BLaER1 treated with 17β-estradiol and CSF1 and Interleukin-3, amounts not matched to agents 10 nM and 100 nM (cell line): Measurements from ENCODE around the gene CLDN4.

ENCODE experiments used
- H3K27ac ChIP-seq, 11 experiments: shearing (Covaris generic); formaldehyde crosslinking; 2 replicates each; pipeline ENCODE4 v1.8.1; 2022
- H3K27me3 ChIP-seq, 11 experiments: shearing (Covaris generic); formaldehyde crosslinking; 2 replicates each; pipeline ENCODE4 v1.8.1; 2022
- H3K36me3 ChIP-seq, 11 experiments: shearing (Covaris generic); formaldehyde crosslinking; 2 replicates each; pipeline ENCODE4 v1.8.1; 2022
- H3K4me1 ChIP-seq, 10 experiments: shearing (Covaris generic); formaldehyde crosslinking; 2 replicates each; pipeline ENCODE4 v1.8.1; 2022
- H3K4me2 ChIP-seq, 11 experiments: shearing (Covaris generic); formaldehyde crosslinking; 2 replicates each; pipeline ENCODE4 v1.8.1; 2022
- H3K4me3 ChIP-seq, 10 experiments: shearing (Covaris generic); formaldehyde crosslinking; 2 replicates each; pipeline ENCODE4 v1.8.1; 2022
- H3K9ac ChIP-seq, 11 experiments: shearing (Covaris generic); formaldehyde crosslinking; 2 replicates each; pipeline ENCODE4 v1.8.1; 2022
- H3K9me3 ChIP-seq, 11 experiments: shearing (Covaris generic); formaldehyde crosslinking; replicated peaks in 1 of 11; 2 replicates each; pipeline ENCODE4 v1.8.1; 2022
- H4K20me1 ChIP-seq, 11 experiments: shearing (Covaris generic); formaldehyde crosslinking; 2 replicates each; pipeline ENCODE4 v1.8.1; 2022
- Cebpa-rat ChIP-seq, 11 experiments: shearing (Covaris generic); IDR thresholded peaks; 2 replicates each; pipeline ENCODE4 v1.8.1; 2022

Gene CLDN4

DNA sequence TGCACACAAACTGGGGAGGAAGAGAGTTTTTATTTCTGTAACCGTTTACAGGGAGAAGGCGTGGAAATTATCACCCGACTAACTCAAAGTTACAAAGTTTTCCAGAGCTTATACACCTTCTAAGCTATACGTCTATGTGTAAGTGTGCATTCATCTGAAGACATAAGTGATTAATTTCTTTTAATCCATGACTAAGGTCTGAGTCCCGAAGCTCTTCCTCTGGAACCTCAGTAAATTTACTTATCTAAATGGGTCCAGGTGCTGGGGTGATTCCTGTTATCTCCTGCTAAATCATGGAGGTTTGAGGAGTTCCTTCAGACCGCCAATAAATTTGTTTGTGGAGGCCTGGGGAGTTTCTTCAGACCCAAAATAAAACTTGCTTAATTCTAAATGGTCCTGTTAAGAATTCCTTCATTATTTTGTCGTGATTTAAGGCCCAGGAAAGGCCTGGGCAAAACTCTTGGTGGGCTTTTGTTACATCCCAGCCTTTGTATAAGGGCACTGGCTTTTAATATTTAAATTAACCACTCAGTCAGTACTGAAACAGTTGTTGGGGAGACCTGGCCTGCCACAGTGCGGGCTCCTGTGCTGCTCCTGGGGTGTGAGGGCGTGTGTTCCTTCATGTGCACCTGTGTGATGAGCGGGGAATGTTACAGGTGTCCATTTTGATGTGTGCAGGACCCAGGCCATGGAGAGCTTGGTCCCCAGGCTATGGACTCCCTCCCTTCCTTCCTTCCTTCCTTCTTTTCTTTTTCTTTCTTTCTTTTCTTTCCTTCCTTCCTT, 17.3 kb downstream of the CLDN4 start:
- peaks cover 0 to 9% (median 4%) of the 10 kb centered on the region in 11 experiments; a peak in 14 of 22 replicates for H3K27me3 ChIP-seq
- no peaks in the 10 kb centered on the region for H3K36me3 ChIP-seq
- H3K4me1 ChIP-seq: peaks cover 36 to 72% (median 55%) of the 10 kb centered on the region in 10 experiments
- H4K20me1 ChIP-seq: no peaks in the 10 kb centered on the region; a peak in 1 of 22 replicates
- H3K27ac ChIP-seq: no peak overlapping the region
- H3K4me2 ChIP-seq: no peak overlapping the region
- peaks cover 0 to 11% (median 0%) of the 10 kb centered on the region in 11 experiments; a peak in 5 of 22 replicates for H3K9me3 ChIP-seq
- H3K9ac ChIP-seq: no peak overlapping the region
- no peak for TF ChIP-seq Cebpa-rat (IDR thresholded peaks at IDR 0.05)
- no peak overlapping the region for H3K4me3 ChIP-seq

- no peak for TF ChIP-seq Cebpa-rat (IDR thresholded peaks at IDR 0.05)
- H3K4me3 ChIP-seq: no peak overlapping the region
- no peaks in the 10 kb centered on the region; a peak in 1 of 22 replicates for H4K20me1 ChIP-seq
- H3K27me3 ChIP-seq: peaks cover 21 to 36% (median 29%) of the 10 kb centered on the region in 11 experiments
- peak overlapping the region in 9 of 11 experiments; percentile 3 to 82 (median 55); a peak in 15 of 22 replicates for H3K4me2 ChIP-seq
- H3K4me1 ChIP-seq: peaks cover 22 to 45% (median 37%) of the 10 kb centered on the region in 10 experiments
- no peaks in the 10 kb centered on the region for H3K36me3 ChIP-seq
- H3K9ac ChIP-seq: peak overlapping the region in 3 of 11 experiments; percentile 0 to 48 (median 31); a peak in 5 of 22 replicates
- H3K27ac ChIP-seq: peak overlapping the region in 6 of 11 experiments; percentile 7 to 71 (median 39); a peak in 8 of 22 replicates
- peaks cover 0 to 11% (median 0%) of the 10 kb centered on the region in 11 experiments; a peak in 5 of 22 replicates for H3K9me3 ChIP-seq
These were observed 20.0 kb downstream of the CLDN4 start for GRCh38 chr7:73850781-73851207.

DNA sequence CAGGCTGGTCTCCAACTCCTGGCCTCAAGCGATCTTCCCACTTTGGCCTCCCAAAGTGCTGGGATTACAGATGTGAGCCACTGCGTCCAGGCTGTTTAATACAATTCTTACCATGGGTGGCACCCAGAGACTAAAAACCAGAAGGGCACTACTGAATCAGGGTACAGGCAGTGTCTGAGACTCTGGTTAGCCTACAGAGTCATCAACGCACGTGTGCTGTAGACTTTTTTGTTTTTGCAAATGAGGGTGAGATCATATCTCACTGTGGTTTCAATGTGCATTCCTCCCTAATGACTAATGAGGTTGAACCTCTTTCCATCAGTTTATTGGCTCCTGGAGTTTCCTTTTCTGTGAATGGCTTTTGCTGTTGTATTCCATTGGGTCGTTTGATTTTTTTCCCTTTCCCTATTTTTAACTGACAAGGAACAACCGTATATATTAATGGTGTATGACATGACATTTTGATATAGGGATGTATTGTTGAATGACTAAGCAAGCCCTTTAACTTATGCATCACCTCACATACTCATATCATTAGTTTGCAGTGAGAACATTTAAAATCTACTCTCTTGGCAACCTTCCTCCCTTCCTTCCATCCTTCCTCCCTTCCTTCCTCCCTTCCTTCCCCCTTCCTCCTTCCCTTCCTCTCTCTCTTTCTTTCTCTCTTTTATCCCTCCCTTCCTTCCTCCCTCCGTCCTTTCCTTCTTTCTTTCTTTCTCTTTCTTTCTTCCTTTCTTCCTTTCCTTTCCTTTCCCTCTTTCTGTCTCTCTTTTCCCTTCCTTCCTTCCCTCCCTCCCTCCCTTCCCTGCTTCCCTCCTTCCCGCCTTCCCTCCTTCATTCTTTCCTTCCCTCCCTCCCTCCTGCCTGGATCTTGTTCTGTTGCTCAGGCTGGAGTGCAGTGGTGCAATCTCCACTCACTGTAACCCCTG, 20.9 kb downstream of the CLDN4 start:
- Histone ChIP-seq H3K27ac (peak overlapping the region in 6 of 11 experiments; percentile 7 to 71 (median 39); a peak in 8 of 22 replicates), H3K36me3 (no peaks in the 10 kb centered on the region), H3K4me2 (peak overlapping the region in 9 of 11 experiments; percentile 3 to 82 (median 55); a peak in 16 of 22 replicates), H3K9ac (peak overlapping the region in 3 of 11 experiments; percentile 0 to 48 (median 31); a peak in 5 of 22 replicates), H3K27me3 (peaks cover 21 to 37% (median 29%) of the 10 kb centered on the region in 11 experiments), H3K4me1 (peaks cover 21 to 41% (median 31%) of the 10 kb centered on the region in 10 experiments), H4K20me1 (no peaks in the 10 kb centered on the region; a peak in 1 of 22 replicates), H3K9me3 (peaks cover 0 to 11% (median 0%) of the 10 kb centered on the region in 11 experiments; a peak in 5 of 22 replicates), H3K4me3 (no peak overlapping the region)
- TF ChIP-seq Cebpa-rat (IDR thresholded peaks at IDR 0.05): no peak

DNA sequence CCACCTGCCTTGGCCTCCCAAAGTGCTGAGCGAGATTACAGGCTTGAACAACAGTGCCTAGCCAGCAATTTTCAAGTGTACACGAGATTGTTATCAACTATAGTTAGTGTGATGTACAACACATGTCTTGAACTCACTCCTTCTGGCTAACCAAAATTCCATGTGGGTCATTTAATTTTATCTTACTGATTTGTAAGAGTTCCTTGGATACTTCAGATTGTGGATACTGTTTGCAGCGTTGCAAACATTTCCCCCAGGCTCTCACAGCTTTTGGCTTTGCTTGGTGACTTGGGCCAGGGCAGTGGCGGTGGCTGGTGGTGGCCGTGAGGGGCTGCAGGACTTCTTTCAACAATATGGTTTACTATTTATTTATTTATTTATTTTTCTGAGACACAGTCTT, 21.7 kb downstream of the CLDN4 start:
- Histone ChIP-seq H3K4me3 (no peak overlapping the region), H3K4me2 (peak overlapping the region in 1 of 11 experiments; percentile 43; a peak in 1 of 22 replicates), H3K36me3 (no peaks in the 10 kb centered on the region), H3K4me1 (peaks cover 28 to 49% (median 38%) of the 10 kb centered on the region in 10 experiments), H3K27me3 (peaks cover 21 to 37% (median 29%) of the 10 kb centered on the region in 11 experiments), H3K9ac (no peak overlapping the region), H4K20me1 (no peaks in the 10 kb centered on the region; a peak in 1 of 22 replicates), H3K9me3 (peaks cover 0 to 10% (median 0%) of the 10 kb centered on the region in 11 experiments; a peak in 5 of 22 replicates), H3K27ac (no peak overlapping the region)
- TF ChIP-seq Cebpa-rat (IDR thresholded peaks at IDR 0.05): no peak

- H3K9ac ChIP-seq: no peak overlapping the region
- H4K20me1 ChIP-seq: no peaks in the 10 kb centered on the region; a peak in 1 of 22 replicates
- no peak overlapping the region for H3K4me3 ChIP-seq
- no peak overlapping the region for H3K27ac ChIP-seq
- TF ChIP-seq Cebpa-rat (IDR thresholded peaks at IDR 0.05): no peak
- peak overlapping the region in 7 of 11 experiments; percentile 34 to 73 (median 63); a peak in 14 of 22 replicates for H3K4me2 ChIP-seq
- peaks cover under 1 to 26% (median 15%) of the 10 kb centered on the region in 10 experiments; a peak in 18 of 20 replicates for H3K4me1 ChIP-seq
- H3K27me3 ChIP-seq: peaks cover 21 to 37% (median 29%) of the 10 kb centered on the region in 11 experiments
- H3K36me3 ChIP-seq: no peaks in the 10 kb centered on the region
- H3K9me3 ChIP-seq: no peaks in the 10 kb centered on the region
These were observed 26.1 kb downstream of the CLDN4 start for GRCh38 chr7:73856941-73857340.

GRCh38 chr7:73858807-73859206, 28.0 kb downstream of the CLDN4 start:
- no peak overlapping the region for H3K27ac ChIP-seq
- H3K36me3 ChIP-seq: no peaks in the 10 kb centered on the region
- no peak overlapping the region for H3K9ac ChIP-seq
- peaks cover 16 to 21% (median 17%) of the 10 kb centered on the region in 11 experiments for H3K27me3 ChIP-seq
- H4K20me1 ChIP-seq: no peaks in the 10 kb centered on the region
- peak overlapping the region in 2 of 11 experiments; percentile 3 to 18; a peak in 1 of 22 replicates for H3K4me2 ChIP-seq
- H3K4me1 ChIP-seq: peaks cover 0 to 26% (median 15%) of the 10 kb centered on the region in 10 experiments; a peak in 14 of 20 replicates
- no peak for TF ChIP-seq Cebpa-rat (IDR thresholded peaks at IDR 0.05)
- no peak overlapping the region for H3K4me3 ChIP-seq
- H3K9me3 ChIP-seq: no peaks in the 10 kb centered on the region

DNA sequence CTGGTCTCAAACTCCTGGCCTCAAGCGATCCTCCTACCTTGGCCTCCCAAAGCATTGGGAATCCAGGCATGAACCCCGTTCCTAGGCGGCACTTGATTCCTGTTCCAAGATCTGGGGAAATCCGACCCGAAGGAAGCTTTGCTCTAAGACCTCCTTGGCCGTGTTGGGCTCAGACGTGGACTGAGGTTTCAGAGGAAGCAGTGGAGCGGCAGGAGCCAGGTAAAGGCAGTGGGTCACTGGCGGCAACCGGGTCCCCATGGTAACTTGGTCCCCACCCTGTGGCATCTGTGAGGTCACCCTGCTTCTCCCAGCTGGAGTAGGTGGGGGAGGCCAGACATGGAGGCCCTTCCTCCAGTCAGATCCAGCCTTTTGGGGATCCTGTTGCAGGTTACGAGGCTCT, 30.1 kb downstream of the CLDN4 start, which contains the start of gene TMEM270:
Gene TMEM270, plus strand, starts transcription at position 301 of the 400 bp plus-strand sequence. Its CDS starts 36 bp downstream, at position 337.
- no peak within 1 kb of the TSS for H3K9ac ChIP-seq
- H3K4me3 ChIP-seq: no peak within 1 kb of the TSS
- no peak for TF ChIP-seq Cebpa-rat (IDR thresholded peaks at IDR 0.05)
- no peak within 1 kb of the TSS for H3K27ac ChIP-seq
- H3K27me3 ChIP-seq: peaks cover 0 to under 1% (median 0%) of the 10 kb centered on the region in 11 experiments; a peak in 1 of 22 replicates
- no peaks in the 10 kb centered on the region for H3K36me3 ChIP-seq
- H3K4me2 ChIP-seq: no peak within 1 kb of the TSS
- no peaks in the 10 kb centered on the region for H3K9me3 ChIP-seq
- no peaks in the 10 kb centered on the region for H4K20me1 ChIP-seq
- peaks cover 0 to 20% (median 11%) of the 10 kb centered on the region in 10 experiments; a peak in 14 of 20 replicates for H3K4me1 ChIP-seq

DNA sequence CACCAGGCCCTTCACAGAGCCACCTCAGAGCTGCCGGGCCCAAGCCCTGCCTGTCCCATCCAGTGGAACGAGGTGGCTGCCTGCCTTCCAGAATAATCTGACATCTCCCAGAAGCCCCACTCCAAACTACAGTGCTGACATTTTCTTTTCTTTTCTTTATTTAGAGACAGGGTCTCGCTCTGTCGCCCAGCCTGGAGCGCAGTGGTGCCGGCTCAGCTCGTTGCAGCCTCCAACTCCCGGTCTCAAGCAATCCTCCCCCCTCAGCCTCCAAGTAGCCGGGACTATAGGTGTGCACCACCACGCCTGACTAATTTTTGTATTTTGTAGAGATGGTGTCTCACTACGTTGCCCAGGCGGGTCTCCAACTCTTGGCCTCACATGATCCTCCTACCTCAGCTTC, 30.5 kb downstream of the CLDN4 start:
- Histone ChIP-seq H3K9me3 (no peaks in the 10 kb centered on the region), H3K9ac (no peak overlapping the region), H3K4me3 (no peak overlapping the region), H3K4me2 (no peak overlapping the region), H3K27ac (no peak overlapping the region), H3K36me3 (no peaks in the 10 kb centered on the region), H4K20me1 (no peaks in the 10 kb centered on the region), H3K27me3 (no peaks in the 10 kb centered on the region; a peak in 1 of 22 replicates), H3K4me1 (peaks cover 0 to 20% (median 10%) of the 10 kb centered on the region in 10 experiments; a peak in 14 of 20 replicates)
- TF ChIP-seq Cebpa-rat (IDR thresholded peaks at IDR 0.05): no peak
